Measurements from ENCODE around the gene GPN2. TPM values are rescaled to one million over a fixed set of nuclear protein-coding genes. Genes with fewer than 3 reads are reported as not detected.

The GPN2 gene
- total and polyA plus RNA-seq, 2 of the 4 experiments (the other 2 are of a cell fraction), result 15.4 to 22.2 TPM

- DNase-seq, result peak; percentile 58
- no TSS peak for BruUV-seq (replicated peaks)
- no peaks in the 10 kb centered on the region; the same call in 1 of the 2 replicates for H4K20me1 ChIP-seq (ENCODE audit: insufficient read depth, low read length)
- peak; percentile 70 for ATAC-seq (ENCODE audit: low read depth)
- in situ Hi-C loops (cut with MboI; ENCODE audit: low sequenced_read_pairs), result no loop called here
- no peak overlapping the region for H2BK120ac ChIP-seq (ENCODE audit: low read depth, low read length)
- no peaks in the 10 kb centered on the region for H3K9me3 ChIP-seq (ENCODE audit: control insufficient read depth, insufficient read depth, low read length)
- ChIA-PET POLR2A (ENCODE audit: unreplicated experiment) (no interaction called here), CTCF (interaction anchor here (0.6 to 0.9 kb wide), 2 partner anchors 31 to 259 kb away, joined by 3 to 4 read pairs; no protein-coding TSS in a partner anchor)
- H2AK9ac ChIP-seq (replicated peaks; ENCODE audit: low read depth, low read length, poor library complexity), result no peak overlapping the region
- intact Hi-C loops (cut with micrococcal nuclease), result no loop called here
- H4K5ac ChIP-seq (ENCODE audit: low read depth, low read length), result no peak overlapping the region
- no peak for TF ChIP-seq FOS (IDR thresholded peaks at IDR 0.05; ENCODE audit: low read depth, low read length)
- TF ChIP-seq ELK1 (IDR thresholded peaks at IDR 0.05; ENCODE audit: borderline replicate concordance, low read depth, low read length), result no peak
- no peak for TF ChIP-seq NFE2L2 (IDR thresholded peaks at IDR 0.05; ENCODE audit: low read depth, low read length)
- TF ChIP-seq CTCF (conservative IDR thresholded peaks at IDR 0.05; ENCODE audit: low read depth, low read length), result no peak
- no peak for TF ChIP-seq SMC3 (IDR thresholded peaks at IDR 0.05; ENCODE audit: low read depth, low read length)
- TF ChIP-seq MXI1 (IDR thresholded peaks at IDR 0.05; ENCODE audit: borderline replicate concordance, low read depth, low read length), result no peak
- TF ChIP-seq MAZ (IDR thresholded peaks at IDR 0.05; ENCODE audit: borderline replicate concordance, low read depth, low read length), result no peak
- TF ChIP-seq USF2 (IDR thresholded peaks at IDR 0.05; ENCODE audit: low read depth, low read length), result no peak
- no peak for TF ChIP-seq RFX5 (IDR thresholded peaks at IDR 0.05; ENCODE audit: low read depth, low read length)
- TF ChIP-seq MAFK (IDR thresholded peaks at IDR 0.05; ENCODE audit: low read depth, low read length), result no peak
- no peak for TF ChIP-seq POLR2A (IDR thresholded peaks at IDR 0.05; ENCODE audit: low read depth, low read length)
- TF ChIP-seq CEBPB (IDR thresholded peaks at IDR 0.05; ENCODE audit: low read depth, low read length), result no peak
- TF ChIP-seq RCOR1 (IDR thresholded peaks at IDR 0.05; ENCODE audit: insufficient replicate concordance, low read length), result no peak
- H3K4ac ChIP-seq (ENCODE audit: low read depth, low read length), result no peak overlapping the region
- no peak overlapping the region for H3K23ac ChIP-seq (ENCODE audit: low read depth, low read length)
- H3K14ac ChIP-seq (replicated peaks; ENCODE audit: low read depth, low read length), result no peak overlapping the region
- no peak overlapping the region for H2AFZ ChIP-seq (replicated peaks; ENCODE audit: low read length, poor library complexity)
- H3K9ac ChIP-seq (ENCODE audit: low read depth, low read length), result no peak overlapping the region
- no peak overlapping the region for H2BK5ac ChIP-seq (ENCODE audit: low read depth, low read length, poor library complexity, severe bottlenecking)
- dilution Hi-C loops (cut with HindIII; ENCODE audit: low sequenced_read_pairs, unreplicated experiment), result no loop called here
- no peaks in the 10 kb centered on the region for H3K27me3 ChIP-seq (ENCODE audit: control insufficient read depth, insufficient read depth, low read length)
- no peak overlapping the region for H2BK15ac ChIP-seq (ENCODE audit: low read depth, low read length)
- H3K36me3 ChIP-seq (ENCODE audit: control insufficient read depth, insufficient read depth, low read length), result peaks cover 20% of the 10 kb centered on the region
- H4K8ac ChIP-seq (ENCODE audit: low read depth in 2 of 2, low read length in 2 of 2), result no peak overlapping the region
- WGBS, 2 experiments (ENCODE audit: extremely low coverage in 2 of 2, insufficient read length in 1 of 2), result 82% methylated on average over 2 of the region's 4 CpGs; no CpG with 5 or more reads in 1 of the 2 experiments
- H3K56ac ChIP-seq (ENCODE audit: extremely low read depth, insufficient read depth, low read length), result no peak overlapping the region
- no peaks in the 10 kb centered on the region for H3K4me1 ChIP-seq (ENCODE audit: control insufficient read depth, insufficient read depth, low read length)
- no peak overlapping the region for H3K27ac ChIP-seq (ENCODE audit: insufficient read depth, low read length)
- H3K79me1 ChIP-seq (ENCODE audit: low read depth in 1 of 2, low read length in 2 of 2), result no peaks in the 10 kb centered on the region
- H2BK20ac ChIP-seq (ENCODE audit: low read depth, low read length), result no peak overlapping the region
- no peak overlapping the region for H3K4me3 ChIP-seq (ENCODE audit: insufficient read depth, low read depth, low read length)
- no peak overlapping the region for H2AK5ac ChIP-seq (ENCODE audit: low read depth, low read length)
- no peak overlapping the region for H3K18ac ChIP-seq (ENCODE audit: low read depth, low read length)
- no peak overlapping the region for H4K91ac ChIP-seq (ENCODE audit: insufficient read depth, low read depth, low read length)
- H3K9me1 ChIP-seq (ENCODE audit: insufficient read depth, low read length), result 0 out of 2 replicates have a peak, but pooled peaks cover 1% of the 10 kb centered on the region
- H3K4me2 ChIP-seq (ENCODE audit: low read depth, low read length), result no peak overlapping the region
Observed at GRCh38 chr1:26858160-26858559, 31.9 kb downstream of the GPN2 start.

Data from IMR-90 (cell line).